Endothelial cell of umbilical vein (primary cell): Measurements from ENCODE around the gene CLDN14. TPM values are rescaled to one million over a fixed set of nuclear protein-coding genes. Genes with fewer than 3 reads are reported as not detected.

Experiments used
- BruUV-seq: library from RNA; stranded (reverse); fragments of 400-500 nt; replicated peaks from 2 replicates; lab custom pipeline; 2021; lab: Mats Ljungman, UMichigan
- CTCF ChIA-PET: fragments of 300-600, 350-600 bp; sonication (Branson Sonifier 250); formaldehyde crosslinking; loops from one replicate; lab custom pipeline; 2021; ENCODE audit warnings: antibody characterized with exemption, inconsistent platforms; lab: Charles Lee
- POLR2A ChIA-PET: fragments of 300-600, 350-600 bp; sonication (Branson Sonifier 250); formaldehyde crosslinking; loops from one replicate; lab custom pipeline; 2021; ENCODE audit warnings: antibody characterized with exemption, inconsistent platforms; lab: Charles Lee
- DNase-seq: peaks from one replicate; pipeline ENCODE4 v3.0.0-alpha.2; 2011; ENCODE audit warnings: low read depth, low spot score
- FAIRE-seq: peaks from 2 replicates; lab custom pipeline; 2011; peaks lifted over from hg19 to GRCh38; lab: Jason Lieb, UNC
- H2AFZ ChIP-seq: 2 replicates; pipeline ENCODE4 v1.6.0; 2012; ENCODE audit warnings: low read depth, low read length, control low read depth, inconsistent platforms
- H3K27ac ChIP-seq: 2 replicates; pipeline ENCODE4 v1.5.1; 2011; ENCODE audit warnings: low read depth, mild to moderate bottlenecking, control low read depth, low read length, moderate library complexity; ENCODE audit not compliant: insufficient read depth
- H3K27me3 ChIP-seq, 2 experiments: 2 replicates each; pipeline versions ENCODE4 v1.6.0 to v1.6.1; 2011; ENCODE audit warnings: low read length in 2 of 2, mixed read lengths in 1 of 2; ENCODE audit not compliant: control insufficient read depth in 2 of 2, insufficient read depth in 2 of 2
- H3K36me3 ChIP-seq, 2 experiments: 2 replicates in 1 of 2; 3 replicates in 1 of 2; pipeline ENCODE4 v1.5.1; 2011; ENCODE audit warnings: low read length in 2 of 2, mild to moderate bottlenecking in 1 of 2, moderate library complexity in 1 of 2; ENCODE audit not compliant: control insufficient read depth in 2 of 2, insufficient read depth in 2 of 2; ENCODE audit errors: extremely low read depth in 1 of 2
- H3K4me1 ChIP-seq: 3 replicates; pipeline ENCODE4 v1.5.1; 2011; ENCODE audit warnings: mild to moderate bottlenecking, low read length; ENCODE audit not compliant: control insufficient read depth, insufficient read depth; ENCODE audit errors: extremely low read depth
- H3K4me2 ChIP-seq: 2 replicates; pipeline ENCODE4 v1.6.1; 2011; ENCODE audit warnings: low read length, control low read depth, mixed read lengths; ENCODE audit not compliant: insufficient read depth
- H3K4me3 ChIP-seq, 3 experiments: fragments of 200-600 bp in 1 of 3; sonication (generic), shearing (Covaris generic) in 1 of 3; replicated peaks in 1 of 3; 2 replicates each; pipeline ENCODE4 v1.5.1; 2011 to 2016; ENCODE audit warnings: control low read depth in 3 of 3, low read length in 3 of 3, mild to moderate bottlenecking in 2 of 3, inconsistent platforms in 1 of 3, low read depth in 1 of 3, moderate library complexity in 1 of 3; ENCODE audit not compliant: insufficient read depth in 1 of 3
- H3K79me2 ChIP-seq: 2 replicates; pipeline ENCODE4 v1.6.0; 2012; ENCODE audit warnings: low read length, inconsistent platforms; ENCODE audit not compliant: control insufficient read depth, insufficient read depth
- H3K9ac ChIP-seq: replicated peaks from 2 replicates; pipeline ENCODE3; 2011; ENCODE audit warnings: low read length, control low read depth; ENCODE audit not compliant: insufficient read depth; ENCODE audit errors: extremely low read depth
- H3K9me1 ChIP-seq: replicated peaks from 3 replicates; pipeline ENCODE4 v1.6.0; 2011; ENCODE audit warnings: mild to moderate bottlenecking, low read length; ENCODE audit not compliant: control insufficient read depth, insufficient read depth; ENCODE audit errors: extremely low read depth
- H3K9me3 ChIP-seq: replicated peaks from 2 replicates; pipeline ENCODE4 v1.5.1; 2012; ENCODE audit warnings: low read length, inconsistent platforms; ENCODE audit not compliant: control insufficient read depth, insufficient read depth
- H4K20me1 ChIP-seq: replicated peaks from 2 replicates; pipeline ENCODE3; 2011; ENCODE audit warnings: mild to moderate bottlenecking, low read length; ENCODE audit not compliant: control insufficient read depth, insufficient read depth; ENCODE audit errors: extremely low read depth
- EZH2 ChIP-seq: IDR thresholded peaks from 2 replicates; pipeline ENCODE4 v1.6.1; 2012; ENCODE audit warnings: borderline replicate concordance, low read depth, mild to moderate bottlenecking, moderate library complexity, low read length, inconsistent platforms; ENCODE audit not compliant: severe bottlenecking
- FOS ChIP-seq: IDR thresholded peaks from 2 replicates; pipeline ENCODE4 v1.6.1; 2011; ENCODE audit warnings: mild to moderate bottlenecking, low read length, moderate library complexity, borderline replicate concordance; ENCODE audit not compliant: insufficient read depth
- GATA2 ChIP-seq: IDR thresholded peaks from 2 replicates; pipeline ENCODE4 v1.7.0; 2011; ENCODE audit warnings: low read depth, mild to moderate bottlenecking, moderate library complexity, mixed read lengths, low read length; ENCODE audit not compliant: insufficient read length, insufficient read depth
- MYC ChIP-seq: IDR thresholded peaks from one replicate; pipeline ENCODE4 v1.6.1; 2011; ENCODE audit warnings: mild to moderate bottlenecking, low read depth, low read length
- POLR2A ChIP-seq: IDR thresholded peaks from 2 replicates; pipeline ENCODE4 v1.6.1; 2012; ENCODE audit warnings: low read depth, mild to moderate bottlenecking, control low read depth, low read length
- POLR2AphosphoS5 ChIP-seq: IDR thresholded peaks from 2 replicates; pipeline ENCODE4 v1.6.1; 2012; ENCODE audit warnings: low read depth, mild to moderate bottlenecking, control low read depth, low read length, moderate library complexity; ENCODE audit not compliant: insufficient read depth
- dilution Hi-C: fragments of 300-500 bp; cut with MboI; formaldehyde crosslinking; loops from one replicate; pipeline ENCODE4 v1.15.0; 2019; ENCODE audit warnings: low sequenced_read_pairs; ENCODE audit not compliant: extremely low pct_ligation_motif_present
- intact Hi-C: fragments of 100-400 bp; cut with micrococcal nuclease; formaldehyde crosslinking; loops from one replicate; pipeline ENCODE4 v1.10.0; 2022
- polyA plus RNA-seq, 4 experiments: library from polyadenylated mRNA; depleted of rRNA in 3 of 4; stranded (reverse) in 3 of 4; unstranded in 1 of 4; fragments of >200 nt; gene quantifications; 2 replicates each; pipeline versions ENCODE4 v1.2.1 to v1.2.3, GENCODE V29; 2011 to 2012; ENCODE audit warnings: missing spikeins in 1 of 4
- total RNA-seq: library from RNA; stranded (reverse); gene quantifications from 2 replicates; pipeline ENCODE4 v1.2.3, GENCODE V29; 2021
- TF ChIP-seq, protein P1 (sequence below), 2 donors: IDR thresholded peaks; 1 replicate in 1 of 2; 2 replicates in 1 of 2; pipeline ENCODE4 v1.5.1; 2011; ENCODE audit warnings: low read length in 2 of 2, mild to moderate bottlenecking in 2 of 2, moderate library complexity in 2 of 2, control low read depth in 1 of 2, inconsistent platforms in 1 of 2, low read depth in 1 of 2; ENCODE audit not compliant: insufficient read depth in 1 of 2; ENCODE audit errors: extremely low read depth in 1 of 2

CLDN14 gene
- total and polyA plus RNA-seq, 2 donors (not counting 3 experiments of a cell fraction or from before 2014, with no cell fraction given): 1.0 to 2.5 TPM

DNA sequence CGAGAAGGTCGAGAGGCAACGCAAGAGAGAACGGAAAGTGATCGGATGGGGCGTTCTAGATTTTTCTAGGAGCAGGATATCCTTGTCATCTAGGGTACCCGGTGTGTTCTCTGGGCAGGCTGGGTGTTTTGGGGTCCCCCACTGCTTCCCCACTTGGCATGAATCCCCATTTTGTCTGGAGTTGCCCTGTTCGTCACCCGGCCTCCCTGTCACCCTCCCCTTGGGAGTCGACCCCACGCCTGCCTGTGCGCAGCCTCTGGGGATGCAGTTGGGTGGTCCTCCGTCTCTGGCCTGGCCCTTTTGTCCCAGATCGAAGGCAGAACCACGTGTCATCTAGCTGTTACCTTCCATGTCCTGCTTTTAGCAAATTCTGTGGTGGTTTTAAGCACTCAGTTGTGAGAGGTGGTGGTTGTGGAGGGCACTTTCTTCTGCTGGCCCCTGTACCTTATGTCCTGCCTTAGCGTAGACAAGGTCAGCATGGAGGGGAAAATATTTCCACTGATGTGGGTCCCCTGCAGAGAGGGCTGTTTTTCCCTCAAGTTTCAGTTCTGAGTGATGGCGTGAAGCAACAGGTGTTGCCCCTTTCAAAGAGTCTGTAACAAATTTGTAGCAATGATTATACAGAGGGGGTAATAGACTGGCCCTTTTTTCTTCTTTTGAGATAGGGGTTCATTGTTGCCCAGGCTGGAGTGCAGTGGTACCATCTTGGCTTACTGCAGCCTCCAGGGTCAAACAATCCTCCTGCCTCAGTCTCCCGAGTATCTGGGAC, 59.2 kb downstream of the CLDN14 start:
- Histone ChIP-seq H3K4me3 (no peak overlapping the region), H3K9me1 (no peaks in the 10 kb centered on the region), H3K27ac (no peak overlapping the region), H4K20me1 (no peaks in the 10 kb centered on the region), H3K79me2 (no peaks in the 10 kb centered on the region), H2AFZ (no peak overlapping the region), H3K36me3 (no peaks in the 10 kb centered on the region), H3K9ac (no peak overlapping the region), H3K4me2 (no peak overlapping the region), H3K4me1 (peaks cover 2% of the 10 kb centered on the region), H3K9me3 (no peaks in the 10 kb centered on the region), H3K27me3 (no peaks in the 10 kb centered on the region)
- no TSS peak for BruUV-seq
- DNase-seq (no peak), FAIRE-seq (no peak)
- intact Hi-C loops (loop anchor here (1.0 to 5.0 kb wide), 7 partner anchors 84 to 507 kb away; no protein-coding TSS in a partner anchor), dilution Hi-C loops (no loop called here)
- CTCF ChIA-PET: interaction anchor here (1.4 to 2.0 kb wide), 7 partner anchors 9 to 507 kb away, joined by 3 to 11 read pairs (median 7); no protein-coding TSS in a partner anchor
- POLR2A ChIA-PET: no interaction called here
- TF ChIP-seq GATA2 (no peak), POLR2A (no peak), POLR2AphosphoS5 (no peak), MYC (no peak), EZH2 (no peak), FOS (no peak)
- TF ChIP-seq, protein P1, sequence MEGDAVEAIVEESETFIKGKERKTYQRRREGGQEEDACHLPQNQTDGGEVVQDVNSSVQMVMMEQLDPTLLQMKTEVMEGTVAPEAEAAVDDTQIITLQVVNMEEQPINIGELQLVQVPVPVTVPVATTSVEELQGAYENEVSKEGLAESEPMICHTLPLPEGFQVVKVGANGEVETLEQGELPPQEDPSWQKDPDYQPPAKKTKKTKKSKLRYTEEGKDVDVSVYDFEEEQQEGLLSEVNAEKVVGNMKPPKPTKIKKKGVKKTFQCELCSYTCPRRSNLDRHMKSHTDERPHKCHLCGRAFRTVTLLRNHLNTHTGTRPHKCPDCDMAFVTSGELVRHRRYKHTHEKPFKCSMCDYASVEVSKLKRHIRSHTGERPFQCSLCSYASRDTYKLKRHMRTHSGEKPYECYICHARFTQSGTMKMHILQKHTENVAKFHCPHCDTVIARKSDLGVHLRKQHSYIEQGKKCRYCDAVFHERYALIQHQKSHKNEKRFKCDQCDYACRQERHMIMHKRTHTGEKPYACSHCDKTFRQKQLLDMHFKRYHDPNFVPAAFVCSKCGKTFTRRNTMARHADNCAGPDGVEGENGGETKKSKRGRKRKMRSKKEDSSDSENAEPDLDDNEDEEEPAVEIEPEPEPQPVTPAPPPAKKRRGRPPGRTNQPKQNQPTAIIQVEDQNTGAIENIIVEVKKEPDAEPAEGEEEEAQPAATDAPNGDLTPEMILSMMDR (IDR thresholded peaks at IDR 0.05; ENCODE audit: extremely low read depth in 1 of 2, insufficient read depth in 1 of 2, low read depth in 1 of 2, low read length in 2 of 2): no peak
